Spleen (tissue), 7 donors: ENCODE results near the gene CUX1.

ENCODE experiments used
- CTCF ChIP-seq, 11 experiments: fragments of 200-600 bp in 7 of 11; fragments of 450-650 bp in 4 of 11; sonication (generic) in 4 of 11; IDR thresholded peaks in 8 of 11; conservative IDR thresholded peaks in 3 of 11; 1 replicate in 7 of 11; 2 replicates in 4 of 11; pipeline versions ENCODE4 v1.4.0 to v1.8.0; 2016 to 2021; ENCODE audit warnings: antibody characterized with exemption in 11 of 11, inconsistent platforms in 4 of 11, mild to moderate bottlenecking in 1 of 11
- POLR2A ChIP-seq, 3 donors: fragments of 450-650 bp; IDR thresholded peaks; one replicate each; pipeline ENCODE4 v1.5.1; 2017; ENCODE audit warnings: antibody characterized with exemption in 3 of 3, mild to moderate bottlenecking in 1 of 3
- donor health status: DM: no; HTN: no; CAD: no; lungs with moderate emphysema.
- donor health status: DM: no; HTN: no; CAD: no.
- donor health status: DM: no; HTN: no; CAD: no.

- TF ChIP-seq CTCF (IDR thresholded peaks at IDR 0.05 in 8 of 11, conservative IDR thresholded peaks at IDR 0.05 in 3 of 11): no peak
- TF ChIP-seq POLR2A (IDR thresholded peaks at IDR 0.05): no peak
Observed at GRCh38 chr7:102075126-102075525, 257.7 kb downstream of the CUX1 start.
